Colonic mucosa (tissue), 4 donors: ENCODE results near the gene FREM2. TPM values are rescaled to one million over a fixed set of nuclear protein-coding genes. Genes with fewer than 3 reads are reported as not detected.

ENCODE experiments used
- DNase-seq: peaks from one replicate; pipeline ENCODE4 v3.0.0-alpha.2; 2020
- H3K27ac ChIP-seq: fragments of 200-600 bp; one replicate; pipeline ENCODE4 v1.8.0; 2021
- H3K27me3 ChIP-seq: fragments of 200-600 bp; one replicate; pipeline ENCODE4 v1.8.0; 2021
- H3K36me3 ChIP-seq: fragments of 200-600 bp; one replicate; pipeline ENCODE4 v1.8.0; 2021
- H3K4me1 ChIP-seq: fragments of 200-600 bp; one replicate; pipeline ENCODE4 v1.8.0; 2021; ENCODE audit warnings: mild to moderate bottlenecking
- H3K4me3 ChIP-seq: fragments of 200-600 bp; one replicate; pipeline ENCODE4 v1.8.0; 2021
- H3K9ac ChIP-seq, 2 donors: one replicate each; pipeline ENCODE4 v1.7.0; 2013; ENCODE audit warnings: control low read depth in 2 of 2, low read depth in 2 of 2, low read length in 2 of 2
- H3K9me3 ChIP-seq: fragments of 200-600 bp; one replicate; pipeline ENCODE4 v1.8.0; 2021
- CTCF ChIP-seq: fragments of 200-600 bp; IDR thresholded peaks from one replicate; pipeline ENCODE4 v1.8.0; 2022; ENCODE audit warnings: antibody characterized with exemption, mild to moderate bottlenecking
- intact Hi-C: fragments of 100-400 bp; cut with DNase I; formaldehyde crosslinking; loops from one replicate; pipeline ENCODE4 v1.14.1; 2022
- total RNA-seq, 2 donors: library from RNA; stranded (reverse); fragmentation: NEBNext Ultra II Directional in 1 of 2; extraction: Animal tissue kit (Norgen Biotek cat#: 25700) in 1 of 2; gene quantifications; one replicate each; pipeline ENCODE4 v1.2.1, GENCODE V29; 2021
- donor health status: healthy.
- donor health status: DM: no; HTN: no; CAD: no.
- donor health status: DM: no; HTN: no; CAD: no.

The FREM2 gene
- total RNA-seq, 2 donors from 2014 or later: 0.86 to 1.1 TPM

- intact Hi-C loops: no loop called here
Observed at GRCh38 chr13:38733146-38733545, 46.3 kb downstream of the FREM2 start.

GRCh38 chr13:38735665-38736440 lies 49.0 kb downstream of the FREM2 start:
- Histone ChIP-seq H3K4me1 (no peaks in the 10 kb centered on the region), H3K9ac (no peak overlapping the region), H3K4me3 (no peak overlapping the region), H3K27me3 (no peaks in the 10 kb centered on the region), H3K27ac (no peak overlapping the region), H3K36me3 (no peaks in the 10 kb centered on the region), H3K9me3 (no peaks in the 10 kb centered on the region)
- no peak for TF ChIP-seq CTCF
- DNase-seq: no peak
- intact Hi-C loops: no loop called here

More at GRCh38 chr13:38733146-38733545, 46.3 kb downstream of the FREM2 start:
- TF ChIP-seq CTCF: no peak
- Histone ChIP-seq H3K9ac (no peak overlapping the region), H3K4me1 (no peaks in the 10 kb centered on the region), H3K4me3 (no peak overlapping the region), H3K27me3 (no peaks in the 10 kb centered on the region), H3K9me3 (no peaks in the 10 kb centered on the region), H3K36me3 (no peaks in the 10 kb centered on the region), H3K27ac (no peak overlapping the region)
- no peak for DNase-seq

- no peak for TF ChIP-seq CTCF
- Histone ChIP-seq H3K27ac (no peak overlapping the region), H3K4me3 (no peak overlapping the region), H3K36me3 (no peaks in the 10 kb centered on the region), H3K4me1 (no peaks in the 10 kb centered on the region), H3K9ac (no peak overlapping the region), H3K9me3 (no peaks in the 10 kb centered on the region), H3K27me3 (no peaks in the 10 kb centered on the region)
- intact Hi-C loops: no loop called here
- no peak for DNase-seq
Observed at GRCh38 chr13:38743466-38743865, 56.6 kb downstream of the FREM2 start.

- intact Hi-C loops: no loop called here
- Histone ChIP-seq H3K9ac (no peak overlapping the region), H3K27me3 (no peaks in the 10 kb centered on the region), H3K36me3 (no peaks in the 10 kb centered on the region), H3K4me3 (no peak overlapping the region), H3K4me1 (no peaks in the 10 kb centered on the region), H3K9me3 (no peaks in the 10 kb centered on the region), H3K27ac (no peak overlapping the region)
- DNase-seq: no peak
- TF ChIP-seq CTCF: no peak
Observed at GRCh38 chr13:38752686-38753085, 65.8 kb downstream of the FREM2 start.

- intact Hi-C loops: no loop called here
- Histone ChIP-seq H3K36me3 (no peaks in the 10 kb centered on the region), H3K4me3 (no peak overlapping the region), H3K9ac (no peak overlapping the region), H3K9me3 (no peaks in the 10 kb centered on the region), H3K4me1 (no peaks in the 10 kb centered on the region), H3K27me3 (no peaks in the 10 kb centered on the region), H3K27ac (no peak overlapping the region)
- DNase-seq: no peak
- no peak for TF ChIP-seq CTCF
Observed at GRCh38 chr13:38753878-38754277, 67.0 kb downstream of the FREM2 start.
